Caco-2 (cell line): ENCODE results near the gene LMOD3. TPM values are rescaled to one million over a fixed set of nuclear protein-coding genes. Genes with fewer than 3 reads are reported as not detected.

Experiments
- BruUV-seq: library from RNA; stranded (reverse); fragments of 400-500 nt; replicated peaks from 2 replicates; lab custom pipeline; 2021; lab: Mats Ljungman, UMichigan
- CTCF ChIA-PET: fragments of 300-600 bp; sonication (Branson Sonifier 250); formaldehyde crosslinking; loops from one replicate; lab custom pipeline; 2022; ENCODE audit warnings: antibody characterized with exemption; lab: Charles Lee
- POLR2A ChIA-PET: fragments of 300-600 bp; sonication (Branson Sonifier 250); formaldehyde crosslinking; loops from one replicate; lab custom pipeline; 2022; ENCODE audit warnings: antibody characterized with exemption; lab: Charles Lee
- DNase-seq, 2 experiments: peaks; one replicate each; pipeline versions ENCODE4 v3.0.0 to v3.0.0-alpha.2; 2020 to 2022
- H3K27me3 ChIP-seq: replicated peaks from 2 replicates; pipeline ENCODE4 v1.6.0; 2011; ENCODE audit warnings: low read length; ENCODE audit not compliant: control insufficient read depth, insufficient read depth
- H3K36me3 ChIP-seq: 2 replicates; pipeline ENCODE4 v1.5.1; 2011; ENCODE audit warnings: low read length; ENCODE audit not compliant: control insufficient read depth, insufficient read depth
- H3K4me1 ChIP-seq: fragments of 250-450 bp; sonication (Bioruptor Pico); 2 replicates; pipeline ENCODE4 v1.5.1; 2020; ENCODE audit warnings: mild to moderate bottlenecking
- H3K4me3 ChIP-seq: 2 replicates; pipeline ENCODE4 v1.5.1; 2011; ENCODE audit warnings: low read depth, mild to moderate bottlenecking, control low read depth, low read length
- H3K9me3 ChIP-seq: fragments of 250-450 bp; sonication (Bioruptor Pico); 2 replicates; pipeline ENCODE4 v1.5.1; 2020; ENCODE audit warnings: mild to moderate bottlenecking, moderate library complexity
- H3K27ac Mint-ChIP-seq: one replicate; pipeline ENCODE4 v1.8.0; 2022; ENCODE audit warnings: mixed read lengths; ENCODE audit not compliant: unreplicated experiment
- H3K27me3 Mint-ChIP-seq: one replicate; pipeline ENCODE4 v1.8.0; 2022; ENCODE audit warnings: mixed read lengths; ENCODE audit not compliant: insufficient read depth, unreplicated experiment
- H3K36me3 Mint-ChIP-seq: one replicate; pipeline ENCODE4 v1.8.0; 2022; ENCODE audit warnings: mild to moderate bottlenecking, mixed read lengths; ENCODE audit not compliant: insufficient read depth, unreplicated experiment
- H3K4me1 Mint-ChIP-seq: one replicate; pipeline ENCODE4 v1.8.0; 2022; ENCODE audit warnings: low read depth, mixed read lengths; ENCODE audit not compliant: unreplicated experiment
- H3K4me3 Mint-ChIP-seq: one replicate; pipeline ENCODE4 v1.8.0; 2022; ENCODE audit warnings: mild to moderate bottlenecking, moderate library complexity, mixed read lengths; ENCODE audit not compliant: unreplicated experiment
- H3K9me3 Mint-ChIP-seq: one replicate; pipeline ENCODE4 v1.8.0; 2022; ENCODE audit warnings: mixed read lengths; ENCODE audit not compliant: unreplicated experiment
- intact Hi-C: fragments of 100-400 bp; cut with micrococcal nuclease; formaldehyde crosslinking; loops from one replicate; pipeline ENCODE4 v1.10.0; 2022; ENCODE audit not compliant: unreplicated experiment
- total RNA-seq: library from RNA; stranded (reverse); gene quantifications from 2 replicates; pipeline ENCODE4 v1.2.3, GENCODE V29; 2022
- TF ChIP-seq, protein P1 (sequence below), 2 experiments: fragments of 200-600 bp in 1 of 2; IDR thresholded peaks; 1 replicate in 1 of 2; 2 replicates in 1 of 2; pipeline versions ENCODE4 v1.5.1 to v1.8.0; 2011 to 2022; ENCODE audit warnings: antibody characterized with exemption in 1 of 2, control low read depth in 1 of 2, inconsistent platforms in 1 of 2, low read depth in 1 of 2, low read length in 1 of 2, mild to moderate bottlenecking in 1 of 2, moderate library complexity in 1 of 2; ENCODE audit not compliant: insufficient read depth in 1 of 2, severe bottlenecking in 1 of 2, unreplicated experiment in 1 of 2

The LMOD3 gene
- total RNA-seq, 1 experiment from 2014 or later = not detected

- BruUV-seq = no TSS peak
- H3K9me3 ChIP-seq = no peaks in the 10 kb centered on the region
- H3K4me1 ChIP-seq = peaks cover 8% of the 10 kb centered on the region; the same call in 1 of the 2 replicates
- POLR2A ChIA-PET = no interaction called here
- Mint-ChIP-seq H3K4me3 (no peak overlapping the region), H3K4me1 (peaks cover 14% of the 10 kb centered on the region), H3K27me3 (no peaks in the 10 kb centered on the region), H3K9me3 (no peaks in the 10 kb centered on the region), H3K27ac (no peak overlapping the region), H3K36me3 (peaks cover 20% of the 10 kb centered on the region)
- CTCF ChIA-PET = interaction anchor here (0.5 to 2.5 kb wide), 12 partner anchors 12 to 507 kb away, joined by 3 to 12 read pairs (median 4); partner anchors contain the start of gene FRMD4B
- no peaks in the 10 kb centered on the region for H3K36me3 ChIP-seq
- no peak overlapping the region for H3K4me3 ChIP-seq
- DNase-seq = peak in 1 of 2 experiments; percentile 43
- TF ChIP-seq, protein P1, sequence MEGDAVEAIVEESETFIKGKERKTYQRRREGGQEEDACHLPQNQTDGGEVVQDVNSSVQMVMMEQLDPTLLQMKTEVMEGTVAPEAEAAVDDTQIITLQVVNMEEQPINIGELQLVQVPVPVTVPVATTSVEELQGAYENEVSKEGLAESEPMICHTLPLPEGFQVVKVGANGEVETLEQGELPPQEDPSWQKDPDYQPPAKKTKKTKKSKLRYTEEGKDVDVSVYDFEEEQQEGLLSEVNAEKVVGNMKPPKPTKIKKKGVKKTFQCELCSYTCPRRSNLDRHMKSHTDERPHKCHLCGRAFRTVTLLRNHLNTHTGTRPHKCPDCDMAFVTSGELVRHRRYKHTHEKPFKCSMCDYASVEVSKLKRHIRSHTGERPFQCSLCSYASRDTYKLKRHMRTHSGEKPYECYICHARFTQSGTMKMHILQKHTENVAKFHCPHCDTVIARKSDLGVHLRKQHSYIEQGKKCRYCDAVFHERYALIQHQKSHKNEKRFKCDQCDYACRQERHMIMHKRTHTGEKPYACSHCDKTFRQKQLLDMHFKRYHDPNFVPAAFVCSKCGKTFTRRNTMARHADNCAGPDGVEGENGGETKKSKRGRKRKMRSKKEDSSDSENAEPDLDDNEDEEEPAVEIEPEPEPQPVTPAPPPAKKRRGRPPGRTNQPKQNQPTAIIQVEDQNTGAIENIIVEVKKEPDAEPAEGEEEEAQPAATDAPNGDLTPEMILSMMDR (IDR thresholded peaks at IDR 0.05; ENCODE audit: insufficient read depth in 1 of 2, low read depth in 1 of 2, low read length in 1 of 2, severe bottlenecking in 1 of 2, unreplicated experiment in 1 of 2) = peak; percentile 86
- H3K27me3 ChIP-seq = no peaks in the 10 kb centered on the region
- intact Hi-C loops = loop anchor here (1.0 to 5.0 kb wide), 7 partner anchors 81 to 510 kb away; partner anchors contain the start of gene FRMD4B
Measured at GRCh38 chr3:69161587-69162307, 39.4 kb upstream of the LMOD3 start.

- Histone ChIP-seq H3K9me3 (no peaks in the 10 kb centered on the region), H3K27me3 (no peaks in the 10 kb centered on the region), H3K4me3 (no peak overlapping the region), H3K36me3 (no peaks in the 10 kb centered on the region), H3K4me1 (peaks cover 8% of the 10 kb centered on the region; the same call in 1 of the 2 replicates)
- H3K36me3 Mint-ChIP-seq = peaks cover 10% of the 10 kb centered on the region
- no peak for DNase-seq
- no peak overlapping the region for H3K4me3 Mint-ChIP-seq
- ChIA-PET POLR2A (no interaction called here), CTCF (interaction anchor here (0.6 to 2.5 kb wide), 3 partner anchors 146 to 1859 kb away, joined by 3 to 9 read pairs (median 5); partner anchors contain the start of gene FRMD4B)
- no peaks in the 10 kb centered on the region for H3K9me3 Mint-ChIP-seq
- no peaks in the 10 kb centered on the region for H3K27me3 Mint-ChIP-seq
- H3K4me1 Mint-ChIP-seq = peaks cover 14% of the 10 kb centered on the region
- TF ChIP-seq, protein P1 (IDR thresholded peaks at IDR 0.05; ENCODE audit: insufficient read depth in 1 of 2, low read depth in 1 of 2, low read length in 1 of 2, severe bottlenecking in 1 of 2, unreplicated experiment in 1 of 2) = no peak
- no peak overlapping the region for H3K27ac Mint-ChIP-seq
- intact Hi-C loops = loop anchor here (5.0 kb wide), 2 partner anchors 82 to 162 kb away; no protein-coding TSS in a partner anchor
- BruUV-seq = no TSS peak
Measured at GRCh38 chr3:69160525-69160924, 38.1 kb upstream of the LMOD3 start.

DNA sequence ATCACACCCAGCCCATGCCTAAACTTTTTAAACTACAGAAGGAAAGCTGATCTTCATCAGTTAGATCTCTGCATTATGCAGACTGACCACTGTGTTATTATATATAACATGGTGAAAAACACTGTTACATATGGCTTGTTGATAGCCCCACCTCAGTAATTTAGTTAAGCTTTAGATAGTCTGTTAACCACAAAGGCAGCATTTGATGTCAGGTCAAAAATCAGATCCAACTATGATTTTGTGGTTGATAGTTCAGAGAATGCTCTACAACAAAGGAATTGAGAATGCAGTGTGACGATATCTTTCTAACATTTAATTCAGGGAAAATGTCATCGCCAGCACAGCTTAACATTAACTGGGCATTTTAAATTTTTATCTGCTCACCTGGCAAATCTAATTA lies 37.7 kb upstream of the LMOD3 start:
- Histone ChIP-seq H3K4me3 (no peak overlapping the region), H3K36me3 (no peaks in the 10 kb centered on the region), H3K4me1 (peaks cover 8% of the 10 kb centered on the region; the same call in 1 of the 2 replicates), H3K27me3 (no peaks in the 10 kb centered on the region), H3K9me3 (no peaks in the 10 kb centered on the region)
- no peak for DNase-seq
- BruUV-seq = no TSS peak
- TF ChIP-seq, protein P1 (IDR thresholded peaks at IDR 0.05; ENCODE audit: insufficient read depth in 1 of 2, low read depth in 1 of 2, low read length in 1 of 2, severe bottlenecking in 1 of 2, unreplicated experiment in 1 of 2) = no peak
- Mint-ChIP-seq H3K27me3 (no peaks in the 10 kb centered on the region), H3K4me1 (peaks cover 14% of the 10 kb centered on the region), H3K4me3 (no peak overlapping the region), H3K36me3 (peaks cover 6% of the 10 kb centered on the region), H3K27ac (no peak overlapping the region), H3K9me3 (no peaks in the 10 kb centered on the region)
- intact Hi-C loops = loop anchor here (5.0 kb wide), 2 partner anchors 82 to 162 kb away; no protein-coding TSS in a partner anchor
- CTCF ChIA-PET = interaction anchor here (0.6 to 2.5 kb wide), 3 partner anchors 146 to 1859 kb away, joined by 3 to 9 read pairs (median 5); partner anchors contain the start of gene FRMD4B
- POLR2A ChIA-PET = no interaction called here
